Measurements from ENCODE around the gene MRFAP1. TPM values are rescaled to one million over a fixed set of nuclear protein-coding genes. Genes with fewer than 3 reads are reported as not detected.

MRFAP1 gene
- polyA plus RNA-seq, 5 donors, result 356 to 393 (median 381) TPM

DNA sequence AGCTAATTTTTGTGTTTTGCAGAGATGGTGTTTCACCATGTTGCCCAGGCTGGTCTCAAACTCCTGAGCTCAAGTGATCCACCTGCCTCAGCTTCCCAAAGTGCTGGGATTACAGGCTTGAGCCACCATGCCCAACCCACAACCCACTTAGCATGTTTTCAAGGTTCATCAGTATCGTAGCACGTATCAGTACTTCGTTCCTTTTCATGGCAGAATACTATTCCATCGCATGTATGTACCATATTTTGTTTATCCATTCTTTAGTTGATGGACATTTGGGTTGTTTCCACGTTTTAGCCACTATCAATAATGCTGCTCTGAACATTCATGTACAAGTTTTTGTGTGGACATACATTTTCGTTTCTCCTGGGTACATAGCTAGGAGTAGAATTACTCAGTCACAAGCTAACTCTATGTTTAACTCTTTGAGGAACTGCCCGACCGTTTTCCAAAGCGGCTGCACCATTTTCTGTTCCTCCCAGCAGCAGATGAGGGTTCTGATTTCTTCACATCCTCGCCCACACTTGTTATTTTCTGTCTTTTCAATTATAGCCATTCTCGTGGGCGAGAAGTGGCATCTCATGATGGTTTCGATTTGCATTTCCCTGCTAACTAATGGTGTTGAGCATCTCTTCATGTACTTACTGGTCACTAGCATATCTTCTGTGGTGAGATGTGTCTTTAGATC is 33.0 kb upstream of the MRFAP1 start:
- DNase-seq, result no peak

DNA sequence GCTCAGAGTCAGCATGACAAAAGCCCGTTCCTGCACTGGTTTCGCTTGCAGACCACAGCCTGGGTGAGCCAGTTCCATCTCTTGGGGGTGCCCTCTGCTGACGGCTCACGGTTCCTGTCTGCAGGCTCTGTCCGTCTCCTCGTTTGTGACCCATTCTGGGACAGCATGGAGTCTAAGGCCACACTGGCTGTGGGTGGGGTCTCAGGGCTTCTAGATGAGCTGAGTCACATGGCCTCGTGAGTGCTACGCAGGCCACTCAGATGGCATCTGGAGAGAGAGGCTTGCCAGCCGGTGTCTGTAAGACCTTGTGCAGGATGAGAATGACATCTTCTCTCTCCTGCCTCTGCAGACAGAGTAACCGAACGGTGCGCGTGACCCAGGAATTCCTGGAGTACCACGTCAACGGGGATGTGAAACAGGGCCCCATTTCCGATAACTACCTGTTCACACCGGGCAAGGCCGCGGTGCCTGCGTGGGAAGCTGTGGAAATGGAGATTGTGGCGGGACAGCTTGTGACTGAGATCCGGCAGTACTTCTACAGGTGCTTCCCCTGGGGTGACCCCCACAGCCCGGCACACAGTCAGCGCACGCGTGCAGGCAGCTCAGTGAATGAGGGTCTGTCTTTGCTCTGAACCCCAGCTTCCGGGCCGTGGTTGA is 31.6 kb upstream of the MRFAP1 start:
- DNase-seq, result no peak

DNA sequence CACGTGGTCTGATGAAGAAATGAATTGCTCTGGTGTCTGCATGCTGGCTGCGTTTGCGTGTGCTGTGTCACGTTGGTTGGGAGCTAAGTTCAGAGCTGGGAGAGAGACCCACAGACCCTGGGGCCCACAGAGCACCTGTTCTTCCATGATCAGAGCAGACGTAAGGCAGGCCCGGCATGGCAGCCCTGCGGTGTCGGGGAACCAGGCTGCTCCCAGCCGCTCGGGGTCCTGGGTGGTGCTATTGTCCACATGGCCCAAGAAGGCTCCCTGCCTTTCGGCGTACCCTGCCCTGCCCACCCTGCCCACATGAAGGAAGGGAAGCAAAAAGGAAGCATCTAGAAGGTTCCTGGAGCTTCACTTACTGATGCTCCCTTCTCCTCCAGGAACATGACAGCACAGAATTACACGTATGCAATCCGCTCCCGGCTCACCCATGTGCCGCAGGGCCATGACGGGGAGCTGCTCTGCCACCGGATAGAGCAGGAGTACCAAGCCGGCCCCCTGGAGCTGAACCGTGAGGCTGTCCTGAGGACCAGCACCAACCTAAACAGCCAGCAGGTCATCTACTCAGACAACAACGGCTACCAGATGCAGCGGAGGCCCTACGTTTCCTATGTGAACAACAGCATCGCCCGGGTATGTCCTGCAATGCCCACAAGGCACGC is 30.9 kb upstream of the MRFAP1 start:
- no peak for DNase-seq

DNA sequence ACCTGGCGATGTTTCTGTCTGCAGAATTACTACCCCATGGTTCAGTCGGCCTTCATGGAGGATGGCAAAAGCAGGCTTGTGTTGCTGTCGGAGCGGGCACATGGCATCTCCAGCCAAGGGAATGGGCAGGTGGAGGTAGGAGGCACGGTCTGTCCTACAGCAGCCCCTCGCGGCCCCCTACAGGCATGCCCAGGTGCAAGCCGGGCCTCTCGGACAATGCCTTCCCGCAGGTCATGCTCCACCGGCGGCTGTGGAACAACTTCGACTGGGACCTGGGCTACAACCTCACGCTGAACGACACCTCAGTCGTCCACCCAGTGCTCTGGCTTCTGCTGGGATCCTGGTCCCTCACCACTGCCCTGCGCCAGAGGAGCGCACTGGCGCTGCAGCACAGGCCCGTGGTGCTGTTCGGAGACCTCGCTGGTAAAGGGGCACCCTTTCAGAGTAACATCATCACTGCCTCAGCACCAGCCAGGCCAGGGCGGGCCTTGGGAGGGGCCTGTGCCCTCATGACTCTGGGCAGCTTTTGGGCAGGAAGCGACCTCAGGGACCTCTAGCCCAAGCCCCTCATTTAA is 29.5 kb upstream of the MRFAP1 start:
- DNase-seq, result no peak

DNA sequence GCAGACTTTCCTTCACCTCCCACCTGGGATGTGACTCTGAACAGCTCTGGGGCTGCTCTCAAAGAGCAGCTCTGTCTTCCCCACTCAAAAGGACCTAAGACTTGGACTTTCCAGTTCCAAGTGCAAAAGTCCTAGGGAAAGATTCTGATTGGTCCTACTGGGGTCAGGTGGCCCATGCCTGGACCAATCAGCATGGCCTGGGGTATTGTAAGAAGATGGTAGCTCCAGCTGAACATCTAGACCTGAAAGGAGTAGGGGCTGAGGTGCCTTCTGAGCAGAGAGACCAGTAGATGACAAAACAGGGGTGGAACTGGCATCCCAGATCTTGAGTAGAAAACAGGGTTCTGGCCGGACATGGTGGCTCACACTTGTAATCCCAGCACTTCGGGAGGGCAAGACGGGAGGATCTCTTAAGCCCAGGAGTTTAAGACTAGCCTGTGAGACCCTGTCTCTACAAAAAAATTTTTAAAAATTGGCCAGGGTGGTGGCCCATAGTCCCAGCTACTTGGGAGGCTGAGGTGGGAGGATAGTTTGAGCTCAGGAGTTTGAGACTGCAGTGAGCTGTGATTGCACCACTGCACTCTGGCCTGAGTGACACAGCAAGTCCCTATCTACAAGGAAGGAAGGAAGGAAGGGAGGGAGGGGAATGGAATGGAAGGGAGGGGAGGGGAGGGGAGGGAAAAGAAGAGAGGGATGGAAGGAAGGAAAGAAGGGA is 27.4 kb upstream of the MRFAP1 start:
- no peak for DNase-seq

DNA sequence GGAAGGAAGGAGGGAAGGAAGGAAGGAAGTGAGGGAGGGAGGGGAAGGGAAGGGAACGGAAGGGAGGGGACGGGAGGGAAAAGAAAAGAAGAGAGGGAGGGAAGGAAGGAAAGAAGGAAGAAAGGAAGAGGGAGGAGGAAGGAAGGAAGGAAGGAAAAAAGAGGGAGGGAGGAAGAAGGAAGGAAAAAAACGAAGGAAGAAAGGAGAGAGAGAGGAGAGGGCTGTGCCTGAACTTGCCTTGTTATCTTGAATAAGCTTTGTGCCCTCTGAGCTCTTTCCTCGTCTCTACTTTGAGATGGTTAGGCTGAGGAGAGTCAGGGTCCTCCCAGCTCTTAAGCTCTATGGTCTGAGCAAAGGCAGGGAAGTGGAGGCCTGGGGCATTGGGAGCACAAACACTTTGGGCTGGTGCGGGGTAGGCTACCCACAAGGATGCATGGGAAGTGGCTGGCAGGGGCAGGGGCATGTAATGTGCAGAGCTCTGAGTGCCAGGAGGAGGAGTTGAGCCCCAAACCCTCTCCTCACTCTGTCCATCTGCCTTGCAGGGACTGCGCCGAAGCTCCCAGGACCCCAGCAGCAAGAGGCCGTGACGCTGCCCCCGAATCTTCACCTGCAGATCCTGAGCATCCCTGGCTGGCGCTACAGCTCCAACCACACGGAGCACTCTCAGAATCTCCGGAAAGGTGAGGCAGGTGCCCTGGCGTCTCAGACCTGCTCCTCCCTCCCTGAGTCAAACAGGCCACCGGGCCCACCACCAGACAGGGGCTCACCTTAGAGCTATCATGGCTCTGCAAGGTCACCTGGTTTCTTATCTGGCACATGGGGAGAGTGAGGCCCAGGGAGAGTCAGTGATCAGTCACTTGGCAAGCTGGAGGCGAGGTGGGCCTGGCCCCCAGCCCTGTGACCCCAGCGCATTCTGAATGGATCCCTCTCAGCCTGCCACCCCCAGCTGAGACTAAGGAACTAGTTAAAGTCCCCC is 26.5 kb upstream of the MRFAP1 start:
- DNase-seq, result no peak

DNA sequence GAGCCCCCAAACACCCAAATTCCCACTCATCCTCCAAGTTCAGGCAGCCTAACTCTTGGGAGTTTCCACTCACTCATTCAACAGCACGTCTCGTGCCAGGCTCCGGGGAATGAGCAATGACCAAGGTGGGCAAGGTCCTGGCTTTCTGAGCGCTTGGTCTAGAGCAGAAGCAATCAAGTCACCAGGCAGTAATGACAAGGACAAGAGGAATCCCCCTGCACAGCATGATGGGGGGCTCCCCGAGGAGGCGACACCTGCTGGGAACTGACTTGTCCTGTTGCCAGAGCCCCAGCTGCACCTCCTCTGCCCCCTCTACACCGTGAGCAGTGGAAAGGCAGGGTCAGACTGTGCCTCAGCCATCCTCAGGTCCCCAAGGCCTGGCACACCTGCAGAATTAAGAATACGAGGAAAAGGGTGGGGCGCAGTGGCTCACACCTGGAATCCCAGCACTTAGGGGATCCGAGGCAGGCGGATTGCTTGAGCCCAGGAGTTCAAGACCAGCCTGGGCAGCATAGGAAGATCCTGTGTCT is 25.7 kb upstream of the MRFAP1 start:
- DNase-seq, result no peak

DNA sequence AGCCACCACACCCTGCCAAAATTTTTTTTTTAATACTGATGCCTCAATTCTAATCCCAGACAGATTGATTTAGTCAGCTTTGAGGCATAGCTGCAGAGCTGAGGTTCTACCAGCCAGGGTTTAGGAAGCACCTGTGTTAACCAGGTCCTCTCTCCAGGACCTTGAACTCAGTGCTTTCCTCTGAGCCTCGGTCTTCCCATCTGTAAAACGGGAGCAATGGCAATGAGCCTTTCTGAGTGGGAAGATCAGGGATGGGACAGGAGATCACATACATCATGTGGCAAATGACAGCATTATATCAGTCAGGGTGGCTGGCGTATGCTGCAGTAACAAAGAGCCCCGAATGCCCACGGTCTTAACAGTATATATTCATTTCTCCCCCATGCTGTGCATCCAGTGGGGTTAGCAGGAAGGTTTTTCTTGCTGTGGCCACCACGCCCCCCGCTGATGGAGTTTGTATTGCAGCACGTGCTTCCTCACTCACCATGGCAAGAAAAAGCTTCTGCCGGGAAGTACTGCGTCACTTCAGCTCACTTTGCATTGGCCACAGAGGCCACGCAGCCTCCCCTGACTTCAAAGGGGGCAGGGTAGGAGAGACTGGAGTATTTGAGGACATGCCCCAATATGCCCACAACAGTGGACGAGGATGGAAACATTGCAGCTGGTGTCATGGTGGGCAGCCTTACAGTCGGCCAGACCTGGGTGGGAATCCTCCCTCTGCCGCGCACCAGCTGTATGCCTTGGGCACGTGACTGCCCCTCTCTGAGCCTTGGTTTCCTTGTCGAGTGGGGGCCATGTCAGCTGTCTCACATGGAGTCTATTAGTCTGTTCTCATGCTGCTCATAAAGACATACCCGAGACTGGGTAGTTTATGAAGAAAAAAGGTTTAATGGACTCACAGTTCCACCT is 24.1 kb upstream of the MRFAP1 start:
- no peak for DNase-seq

DNA sequence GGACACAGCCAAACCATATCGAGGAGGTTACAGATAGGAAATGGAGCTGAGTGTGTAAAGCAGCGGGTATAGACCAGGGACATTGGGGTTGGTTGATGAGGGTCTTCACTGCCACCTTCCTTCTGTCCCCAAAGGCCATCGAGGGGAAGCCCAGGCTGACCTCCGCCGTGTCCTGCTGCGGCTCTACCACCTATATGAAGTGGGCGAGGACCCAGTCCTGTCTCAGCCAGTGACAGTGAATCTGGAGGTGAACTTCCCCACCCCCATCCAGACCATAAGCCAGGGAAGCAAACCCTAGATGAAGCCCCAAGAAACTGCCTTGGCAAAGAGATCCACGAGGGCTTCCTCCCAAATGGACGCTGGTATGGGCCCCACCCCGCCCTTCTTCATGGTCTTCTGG is 23.2 kb upstream of the MRFAP1 start:
- no peak for DNase-seq

DNA sequence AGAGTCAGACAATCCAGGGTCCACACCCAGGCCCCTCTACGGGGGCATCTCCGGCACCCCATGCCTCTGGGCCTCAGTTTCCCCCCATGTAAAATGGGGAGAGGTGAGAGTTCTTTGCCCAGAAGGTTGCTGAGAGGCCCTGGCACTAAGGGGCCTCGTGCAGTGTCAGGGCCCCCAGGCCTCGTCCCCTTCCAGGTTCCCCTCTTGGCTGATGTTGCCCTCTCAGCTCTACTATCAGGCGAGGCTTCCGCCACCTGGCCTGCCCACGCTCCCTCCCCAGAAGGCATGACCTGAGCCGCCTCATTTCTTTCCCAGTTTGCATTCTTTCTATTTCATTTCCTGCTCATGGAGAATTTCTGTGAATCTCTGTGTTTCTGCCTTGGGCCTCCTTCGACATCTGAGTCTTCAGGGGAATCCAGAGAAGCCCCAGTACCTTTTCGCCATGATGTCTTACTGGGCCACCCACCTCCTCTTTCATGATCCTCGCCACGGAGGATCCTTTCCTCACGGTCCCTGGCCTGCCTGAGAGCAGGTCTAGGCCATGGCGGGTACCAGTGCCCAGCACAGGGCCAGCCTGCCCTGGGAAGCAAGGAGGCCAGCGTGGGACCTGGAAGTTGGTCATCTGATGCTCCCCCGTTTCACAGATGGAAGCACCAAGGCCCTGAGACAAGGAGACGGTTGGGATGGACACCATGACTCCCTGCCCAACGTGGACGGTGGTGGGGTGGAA is 21.9 kb upstream of the MRFAP1 start:
- no peak for DNase-seq

DNA sequence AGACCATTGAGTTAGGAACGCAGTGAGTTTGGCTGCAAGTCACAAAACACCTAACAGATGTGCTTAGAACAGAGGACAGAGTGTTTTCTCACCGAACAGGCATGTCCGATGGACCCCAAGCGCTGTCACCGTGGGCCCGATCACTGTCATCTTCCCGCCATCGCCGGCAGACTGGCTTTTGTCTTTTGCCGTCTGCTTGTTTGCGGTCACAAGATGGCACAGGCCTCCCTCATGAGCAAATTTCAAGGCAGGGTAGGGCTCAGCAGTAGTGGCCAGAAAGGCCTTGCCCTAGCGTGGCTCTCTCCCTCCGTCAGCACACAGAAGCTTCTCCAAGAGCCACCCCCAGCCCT is 21.4 kb upstream of the MRFAP1 start:
- DNase-seq, result no peak

DNA sequence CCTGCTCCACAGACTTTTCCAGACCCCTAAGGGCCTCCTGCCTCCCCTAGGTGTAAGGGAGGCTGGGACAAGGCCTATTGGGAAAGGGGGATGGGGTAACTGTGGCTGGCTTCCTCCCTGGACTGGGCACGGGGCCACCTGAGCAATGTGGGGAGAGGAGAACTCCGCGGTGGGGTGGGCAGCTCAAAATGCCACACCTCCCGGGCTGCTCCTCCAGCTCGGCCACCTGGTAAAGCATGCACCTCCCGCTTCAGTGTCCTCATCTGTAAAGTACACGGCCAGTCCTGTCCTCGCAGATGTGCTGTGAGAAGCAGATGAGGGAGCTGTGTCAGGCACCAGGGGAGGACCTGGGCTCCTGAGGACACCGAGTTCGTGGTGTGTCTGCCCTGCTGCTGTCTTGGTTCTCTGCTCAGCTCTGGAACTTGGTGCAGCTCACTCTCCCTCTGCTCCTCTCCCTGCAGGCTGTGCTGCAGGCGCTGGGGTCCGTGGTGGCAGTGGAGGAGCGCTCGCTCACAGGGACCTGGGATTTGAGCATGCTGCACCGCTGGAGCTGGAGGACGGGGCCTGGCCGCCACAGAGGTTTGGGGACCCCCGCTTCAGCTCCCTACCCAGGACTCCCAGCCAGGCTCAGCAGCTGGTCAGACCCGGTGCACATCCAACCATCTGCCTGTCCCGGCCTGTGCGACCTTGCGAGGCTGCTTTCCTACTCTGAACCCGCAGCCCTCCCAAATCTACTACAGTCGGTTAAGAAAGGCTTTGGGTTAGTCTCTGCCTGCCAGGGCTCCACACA is 20.8 kb upstream of the MRFAP1 start:
- DNase-seq, result no peak

DNA sequence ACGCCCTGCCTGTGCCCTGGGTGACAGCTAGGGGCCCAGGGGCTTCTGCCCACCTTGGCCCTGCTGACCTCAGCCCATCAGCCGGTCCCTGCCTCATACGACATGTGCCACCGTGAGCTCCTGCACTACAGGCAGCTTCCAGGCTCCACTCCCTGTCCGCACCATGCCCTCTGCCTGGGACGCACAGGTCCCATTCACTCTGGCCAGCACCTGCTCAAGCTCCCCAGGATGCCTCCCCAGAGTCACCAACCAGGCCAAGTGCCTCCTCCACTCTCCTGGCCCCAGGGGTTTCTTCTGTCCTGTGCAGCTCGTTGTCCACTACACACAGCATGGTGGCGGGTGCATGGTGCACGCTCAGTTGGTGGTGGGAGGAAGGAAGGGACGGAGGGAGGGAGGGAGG is 20.2 kb upstream of the MRFAP1 start:
- no peak for DNase-seq

DNA sequence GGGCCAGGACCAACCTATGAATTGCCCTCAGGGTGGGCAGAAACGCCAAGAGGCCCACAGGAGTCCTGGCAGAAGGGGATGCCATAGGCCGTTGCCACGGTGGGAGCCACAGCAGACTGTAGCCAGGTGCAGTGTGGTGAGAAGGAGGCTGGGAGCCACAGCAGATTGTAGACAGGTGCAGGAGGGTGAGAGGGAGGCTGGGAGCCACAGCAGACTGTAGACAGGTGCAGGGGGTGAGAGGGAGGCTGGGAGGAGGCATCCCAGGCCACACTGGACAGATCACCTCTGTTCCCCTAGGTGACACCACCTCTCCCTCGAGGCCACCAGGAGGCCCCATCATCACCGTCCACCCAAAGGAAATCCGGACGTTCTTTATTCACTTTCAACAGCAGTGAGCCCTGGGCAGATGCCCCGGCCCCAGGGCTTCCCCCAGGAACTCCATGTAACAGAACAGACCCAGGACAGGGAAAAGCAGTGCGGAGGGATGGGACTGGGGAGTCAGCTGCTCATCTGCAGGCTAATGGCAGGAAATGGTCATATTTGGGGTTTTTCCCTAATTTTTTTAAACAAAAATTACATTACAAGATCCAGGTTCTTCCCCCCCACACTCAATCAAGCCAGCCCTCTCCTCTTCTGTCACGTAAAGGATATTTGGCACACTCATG is 19.5 kb upstream of the MRFAP1 start:
- no peak for DNase-seq

DNA sequence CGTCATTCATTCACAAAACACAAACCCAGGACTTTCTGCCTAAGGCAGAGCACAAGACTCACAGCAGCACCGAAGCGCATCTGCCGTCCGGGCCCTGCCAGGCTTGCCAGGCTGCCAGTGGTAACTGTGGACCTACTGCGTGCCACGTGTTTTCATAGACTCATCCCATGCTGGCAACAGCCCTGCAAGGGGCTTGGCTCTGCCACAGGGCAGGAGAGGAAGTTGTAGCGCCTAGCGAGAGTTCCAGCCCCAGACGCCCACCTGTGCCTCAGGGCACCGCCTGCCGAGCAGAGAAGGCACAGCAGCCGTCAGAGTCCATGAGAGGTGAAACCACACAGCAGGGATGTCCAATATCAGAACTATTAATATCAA is 18.9 kb upstream of the MRFAP1 start:
- no peak for DNase-seq

DNA sequence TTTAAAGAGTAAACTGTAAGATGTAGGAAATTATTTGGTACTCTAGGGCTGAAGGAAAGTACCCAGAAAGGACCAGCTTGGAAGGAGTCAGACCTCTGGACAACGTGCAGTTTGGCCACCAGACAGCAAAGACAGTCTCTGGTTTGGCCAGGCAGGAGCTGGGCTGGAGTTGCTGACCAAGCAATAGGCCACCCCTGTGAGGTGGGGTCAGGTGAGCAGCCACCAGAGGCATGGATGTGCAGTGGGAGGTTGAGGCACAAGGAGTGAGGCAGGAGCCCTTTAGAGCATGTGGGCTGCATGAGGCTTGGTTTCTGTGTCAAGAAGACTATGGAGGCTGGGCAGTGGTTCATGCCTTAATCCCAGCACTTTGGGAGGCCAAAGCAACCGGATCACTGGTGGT is 17.7 kb upstream of the MRFAP1 start:
- DNase-seq, result no peak

DNA sequence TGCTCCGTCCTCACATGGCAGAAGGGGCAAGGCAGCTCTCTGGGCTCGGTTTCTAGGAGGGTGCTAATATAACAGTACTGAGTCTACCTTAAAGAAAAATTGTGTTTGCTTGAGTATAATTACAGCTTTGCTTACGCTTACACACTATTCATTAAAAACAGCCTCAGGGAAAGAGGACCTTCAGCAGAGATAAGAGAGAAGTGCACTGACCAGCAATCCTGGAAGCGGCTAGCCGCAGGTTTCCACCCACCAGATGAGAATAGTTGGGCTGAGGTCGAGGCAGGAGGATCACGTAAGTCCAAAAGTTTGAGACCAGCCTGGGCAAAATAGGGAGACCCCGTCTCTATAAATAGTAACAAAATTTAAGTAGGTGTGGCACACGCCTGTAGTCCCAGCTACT is 15.2 kb upstream of the MRFAP1 start:
- DNase-seq, result no peak

DNA sequence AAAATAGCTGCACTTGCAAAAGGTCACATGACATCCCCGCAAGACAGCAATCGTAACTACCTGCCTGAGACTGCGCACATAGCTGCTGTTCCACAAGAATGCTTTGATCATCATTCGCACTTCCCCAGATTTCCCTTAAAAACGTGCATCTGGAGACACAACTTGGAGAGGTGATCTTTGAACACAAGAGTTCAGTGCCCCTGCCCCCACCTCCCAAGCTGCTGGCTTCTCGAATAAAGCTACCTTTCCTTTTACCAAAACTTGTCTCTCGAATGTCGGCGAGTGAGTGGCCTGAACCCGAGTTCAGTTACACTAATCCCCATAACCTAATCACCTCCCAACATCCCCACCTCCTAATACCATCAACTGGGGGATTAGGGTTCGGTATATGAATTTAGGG is 14.4 kb upstream of the MRFAP1 start:
- DNase-seq, result no peak

Measured in right lung (tissue), 5 donors.